ENCODE measurements around the gene ZNF138. TPM values are rescaled to one million over a fixed set of nuclear protein-coding genes. Genes with fewer than 3 reads are reported as not detected.
A peak's percentile ranks its signal among the peaks of the same experiment; 100 is the strongest.

Gene ZNF138
- total and polyA plus RNA-seq, 8 donors = 1.8 to 35.6 (median 7.4) TPM

GRCh38 chr7:64838691-64839090 is 44.5 kb downstream of the ZNF138 start:
- DNase-seq = no peak
- Histone ChIP-seq H3K36me3 (no peaks in the 10 kb centered on the region), H3K27ac (no peak overlapping the region), H3K9me3 (peaks cover 0 to 7% (median 2%) of the 10 kb centered on the region in 4 donors), H3K4me1 (no peaks in the 10 kb centered on the region), H3K27me3 (no peaks in the 10 kb centered on the region), H3K4me3 (no peak overlapping the region)
- intact Hi-C loops (cut with DNase I; ENCODE audit: low total_unique reads) = no loop called here
- WGBS, 5 donors = 79 to 83% (median 80%) methylated on average over 14 of the region's 14 CpGs
- TF ChIP-seq POLR2AphosphoS5 (IDR thresholded peaks at IDR 0.05) (no peak), POLR2A (IDR thresholded peaks at IDR 0.05) (no peak), EP300 (IDR thresholded peaks at IDR 0.05) (no peak)
- TF ChIP-seq, protein P1, sequence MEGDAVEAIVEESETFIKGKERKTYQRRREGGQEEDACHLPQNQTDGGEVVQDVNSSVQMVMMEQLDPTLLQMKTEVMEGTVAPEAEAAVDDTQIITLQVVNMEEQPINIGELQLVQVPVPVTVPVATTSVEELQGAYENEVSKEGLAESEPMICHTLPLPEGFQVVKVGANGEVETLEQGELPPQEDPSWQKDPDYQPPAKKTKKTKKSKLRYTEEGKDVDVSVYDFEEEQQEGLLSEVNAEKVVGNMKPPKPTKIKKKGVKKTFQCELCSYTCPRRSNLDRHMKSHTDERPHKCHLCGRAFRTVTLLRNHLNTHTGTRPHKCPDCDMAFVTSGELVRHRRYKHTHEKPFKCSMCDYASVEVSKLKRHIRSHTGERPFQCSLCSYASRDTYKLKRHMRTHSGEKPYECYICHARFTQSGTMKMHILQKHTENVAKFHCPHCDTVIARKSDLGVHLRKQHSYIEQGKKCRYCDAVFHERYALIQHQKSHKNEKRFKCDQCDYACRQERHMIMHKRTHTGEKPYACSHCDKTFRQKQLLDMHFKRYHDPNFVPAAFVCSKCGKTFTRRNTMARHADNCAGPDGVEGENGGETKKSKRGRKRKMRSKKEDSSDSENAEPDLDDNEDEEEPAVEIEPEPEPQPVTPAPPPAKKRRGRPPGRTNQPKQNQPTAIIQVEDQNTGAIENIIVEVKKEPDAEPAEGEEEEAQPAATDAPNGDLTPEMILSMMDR (IDR thresholded peaks at IDR 0.05) = no peak

DNA sequence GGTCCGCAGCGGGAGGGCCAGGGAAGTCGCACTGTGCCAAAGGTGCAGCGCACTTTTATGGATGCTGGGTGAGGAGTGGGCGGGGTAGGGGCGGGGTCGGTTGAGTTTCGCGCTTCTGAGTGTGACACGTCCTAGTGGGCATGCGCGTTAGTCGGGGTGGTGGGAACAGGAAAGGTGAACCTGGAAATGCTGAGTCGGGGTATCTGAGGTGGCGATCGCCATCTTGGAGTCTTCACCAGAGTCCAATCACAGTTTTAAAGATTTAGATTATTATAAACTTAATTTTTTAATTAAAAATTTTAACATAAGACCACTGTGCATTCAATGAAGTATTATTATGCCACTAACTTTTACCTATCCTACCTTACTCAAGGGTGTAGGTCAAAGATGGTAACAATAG is 45.7 kb downstream of the ZNF138 start:
- H3K27me3 ChIP-seq = no peaks in the 10 kb centered on the region
- peaks cover 0 to 7% (median 2%) of the 10 kb centered on the region in 4 donors for H3K9me3 ChIP-seq
- 89 to 97% (median 92%) methylated on average over 9 to 16 of the region's 16 CpGs for WGBS, 5 donors
- no peak for TF ChIP-seq POLR2AphosphoS5 (IDR thresholded peaks at IDR 0.05)
- TF ChIP-seq POLR2A (IDR thresholded peaks at IDR 0.05) = no peak
- TF ChIP-seq EP300 (IDR thresholded peaks at IDR 0.05) = no peak
- TF ChIP-seq, protein P1 (IDR thresholded peaks at IDR 0.05) = no peak
- intact Hi-C loops (cut with DNase I; ENCODE audit: low total_unique reads) = no loop called here
- no peak overlapping the region for H3K27ac ChIP-seq
- DNase-seq = no peak
- H3K4me1 ChIP-seq = no peaks in the 10 kb centered on the region
- H3K4me3 ChIP-seq = no peak overlapping the region
- no peaks in the 10 kb centered on the region for H3K36me3 ChIP-seq

- peak in 1 of 2 donors; percentile 5 for DNase-seq
- TF ChIP-seq, protein P1 (IDR thresholded peaks at IDR 0.05) = no peak
- TF ChIP-seq EP300 (IDR thresholded peaks at IDR 0.05) (no peak), POLR2AphosphoS5 (IDR thresholded peaks at IDR 0.05) (no peak), POLR2A (IDR thresholded peaks at IDR 0.05) (no peak)
- Histone ChIP-seq H3K9me3 (no peaks in the 10 kb centered on the region), H3K27ac (no peak overlapping the region), H3K27me3 (no peaks in the 10 kb centered on the region), H3K4me1 (no peaks in the 10 kb centered on the region), H3K4me3 (no peak overlapping the region), H3K36me3 (no peaks in the 10 kb centered on the region)
- WGBS, 5 donors = 63 to 78% (median 67%) methylated on average over 5 of the region's 5 CpGs
- intact Hi-C loops (cut with DNase I; ENCODE audit: low total_unique reads) = no loop called here
Measured at GRCh38 chr7:64849250-64849923, 55.2 kb downstream of the ZNF138 start.

GRCh38 chr7:64849924-64850499 is 55.8 kb downstream of the ZNF138 start:
- TF ChIP-seq EP300 (IDR thresholded peaks at IDR 0.05) (no peak), POLR2AphosphoS5 (IDR thresholded peaks at IDR 0.05) (no peak), POLR2A (IDR thresholded peaks at IDR 0.05) (no peak)
- TF ChIP-seq, protein P1 (IDR thresholded peaks at IDR 0.05) = no peak
- intact Hi-C loops (cut with DNase I; ENCODE audit: low total_unique reads) = no loop called here

More at GRCh38 chr7:64849924-64850499, 55.8 kb downstream of the ZNF138 start:
- no peaks in the 10 kb centered on the region for H3K36me3 ChIP-seq
- H3K4me3 ChIP-seq = no peak overlapping the region
- no peaks in the 10 kb centered on the region for H3K4me1 ChIP-seq
- WGBS, 5 donors = 77 to 84% (median 80%) methylated on average over 7 of the region's 7 CpGs
- H3K27ac ChIP-seq = no peak overlapping the region
- no peaks in the 10 kb centered on the region for H3K9me3 ChIP-seq
- no peaks in the 10 kb centered on the region for H3K27me3 ChIP-seq
- DNase-seq = no peak
